ENCODE data around the gene CCDC69. TPM values are rescaled to one million over a fixed set of nuclear protein-coding genes. Genes with fewer than 3 reads are reported as not detected.
A peak's percentile ranks its signal among the peaks of the same experiment; 100 is the strongest.

CCDC69 gene
- total RNA-seq, 2 donors from 2014 or later, result 39.1 to 75.3 TPM

DNA sequence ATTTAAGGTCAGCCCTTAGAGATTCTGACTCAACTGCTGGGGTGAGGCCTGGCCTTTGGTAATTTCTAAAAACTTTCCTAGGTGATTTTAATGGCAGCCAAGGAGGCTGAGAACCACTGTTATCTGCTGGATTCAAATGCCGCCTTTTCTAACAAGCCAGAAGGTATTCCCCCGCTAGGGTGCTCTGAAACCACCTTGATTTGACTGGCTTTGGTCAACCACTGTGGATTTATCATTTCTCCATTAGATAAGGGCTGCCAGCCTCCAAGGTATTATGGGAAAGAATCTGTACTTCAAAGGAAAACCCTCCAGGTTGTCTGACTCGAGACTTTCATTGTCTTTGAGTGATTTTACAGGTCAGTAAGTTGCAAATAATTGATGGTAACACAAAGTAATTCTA, 70.6 kb downstream of the CCDC69 start:
- TF ChIP-seq, protein P1, sequence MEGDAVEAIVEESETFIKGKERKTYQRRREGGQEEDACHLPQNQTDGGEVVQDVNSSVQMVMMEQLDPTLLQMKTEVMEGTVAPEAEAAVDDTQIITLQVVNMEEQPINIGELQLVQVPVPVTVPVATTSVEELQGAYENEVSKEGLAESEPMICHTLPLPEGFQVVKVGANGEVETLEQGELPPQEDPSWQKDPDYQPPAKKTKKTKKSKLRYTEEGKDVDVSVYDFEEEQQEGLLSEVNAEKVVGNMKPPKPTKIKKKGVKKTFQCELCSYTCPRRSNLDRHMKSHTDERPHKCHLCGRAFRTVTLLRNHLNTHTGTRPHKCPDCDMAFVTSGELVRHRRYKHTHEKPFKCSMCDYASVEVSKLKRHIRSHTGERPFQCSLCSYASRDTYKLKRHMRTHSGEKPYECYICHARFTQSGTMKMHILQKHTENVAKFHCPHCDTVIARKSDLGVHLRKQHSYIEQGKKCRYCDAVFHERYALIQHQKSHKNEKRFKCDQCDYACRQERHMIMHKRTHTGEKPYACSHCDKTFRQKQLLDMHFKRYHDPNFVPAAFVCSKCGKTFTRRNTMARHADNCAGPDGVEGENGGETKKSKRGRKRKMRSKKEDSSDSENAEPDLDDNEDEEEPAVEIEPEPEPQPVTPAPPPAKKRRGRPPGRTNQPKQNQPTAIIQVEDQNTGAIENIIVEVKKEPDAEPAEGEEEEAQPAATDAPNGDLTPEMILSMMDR (IDR thresholded peaks at IDR 0.05), result no peak
- Histone ChIP-seq H3K36me3 (no peaks in the 10 kb centered on the region), H3K4me1 (ENCODE audit: control insufficient read depth in 1 of 2, low read depth in 2 of 2) (peaks cover 52 to 74% of the 10 kb centered on the region in 2 donors), H3K4me3 (no peak overlapping the region), H3K9me3 (no peaks in the 10 kb centered on the region), H3K27ac (peak overlapping the region in 1 of 2 donors; percentile 45), H3K27me3 (replicated peaks; ENCODE audit: insufficient read depth) (no peaks in the 10 kb centered on the region)
- DNase-seq (ENCODE audit: low spot score) (no peak), ATAC-seq (ENCODE audit: insufficient number of reproducible peaks, low FRiP score, low read depth) (no peak)

DNA sequence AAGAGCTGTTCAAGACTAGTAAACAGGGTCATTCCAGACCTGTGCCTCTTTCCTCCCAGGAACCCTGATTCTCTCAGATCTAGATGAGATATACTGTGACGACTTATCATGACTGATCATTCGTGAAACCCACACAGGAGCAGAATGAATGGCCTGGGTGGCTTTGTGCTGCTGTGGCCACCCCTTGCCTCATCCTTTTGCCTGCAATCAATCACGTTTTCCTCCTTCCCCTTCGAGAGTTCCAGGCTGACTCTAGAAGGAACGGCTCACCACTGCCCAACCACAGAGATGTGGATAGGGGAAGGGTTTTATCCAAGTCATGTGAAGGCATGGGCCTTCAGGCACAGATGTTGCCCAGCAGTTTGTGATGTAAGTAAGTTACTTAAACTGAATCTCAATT, 72.1 kb downstream of the CCDC69 start:
- no peak for DNase-seq (ENCODE audit: low spot score)
- peaks cover 8% of the 10 kb centered on the region for H3K36me3 ChIP-seq
- ATAC-seq (ENCODE audit: insufficient number of reproducible peaks, low FRiP score, low read depth), result no peak
- no peak overlapping the region for H3K4me3 ChIP-seq
- H3K27ac ChIP-seq, result peak overlapping the region; percentile 69 to 76
- peaks cover 52 to 85% of the 10 kb centered on the region in 2 donors for H3K4me1 ChIP-seq (ENCODE audit: control insufficient read depth in 1 of 2, low read depth in 2 of 2)
- no peaks in the 10 kb centered on the region for H3K9me3 ChIP-seq
- TF ChIP-seq, protein P1 (IDR thresholded peaks at IDR 0.05), result no peak
- no peaks in the 10 kb centered on the region for H3K27me3 ChIP-seq (replicated peaks; ENCODE audit: insufficient read depth)

DNA sequence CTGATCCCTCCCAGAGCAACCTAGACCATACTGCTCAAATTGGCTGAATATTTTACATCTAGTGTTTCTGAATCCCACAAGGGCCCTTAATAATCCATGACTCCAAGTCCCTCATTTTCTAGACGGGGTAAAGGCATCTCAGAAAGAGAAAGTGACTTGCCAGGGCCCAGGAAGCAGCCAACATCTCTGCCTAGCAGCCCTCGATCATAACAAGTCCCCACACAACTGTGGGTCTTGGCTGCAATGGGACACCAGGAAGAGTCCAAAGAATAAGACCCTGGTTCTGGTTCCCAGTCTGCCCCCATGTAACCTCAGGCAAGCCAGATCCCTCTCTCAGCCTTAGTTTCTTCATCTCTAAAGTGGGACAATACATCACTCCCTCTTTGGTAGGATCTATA, 72.6 kb downstream of the CCDC69 start:
- no peak for DNase-seq (ENCODE audit: low spot score)
- H3K9me3 ChIP-seq, result no peaks in the 10 kb centered on the region
- H3K36me3 ChIP-seq, result peaks cover 13% of the 10 kb centered on the region
- TF ChIP-seq, protein P1 (IDR thresholded peaks at IDR 0.05), result no peak
- H3K27me3 ChIP-seq (replicated peaks; ENCODE audit: insufficient read depth), result no peaks in the 10 kb centered on the region
- H3K4me3 ChIP-seq, result peak overlapping the region; percentile 45
- peak overlapping the region; percentile 69 to 76 for H3K27ac ChIP-seq
- no peak for ATAC-seq (ENCODE audit: insufficient number of reproducible peaks, low FRiP score, low read depth)
- H3K4me1 ChIP-seq (ENCODE audit: control insufficient read depth in 1 of 2, low read depth in 2 of 2), result peaks cover 52 to 89% of the 10 kb centered on the region in 2 donors

DNA sequence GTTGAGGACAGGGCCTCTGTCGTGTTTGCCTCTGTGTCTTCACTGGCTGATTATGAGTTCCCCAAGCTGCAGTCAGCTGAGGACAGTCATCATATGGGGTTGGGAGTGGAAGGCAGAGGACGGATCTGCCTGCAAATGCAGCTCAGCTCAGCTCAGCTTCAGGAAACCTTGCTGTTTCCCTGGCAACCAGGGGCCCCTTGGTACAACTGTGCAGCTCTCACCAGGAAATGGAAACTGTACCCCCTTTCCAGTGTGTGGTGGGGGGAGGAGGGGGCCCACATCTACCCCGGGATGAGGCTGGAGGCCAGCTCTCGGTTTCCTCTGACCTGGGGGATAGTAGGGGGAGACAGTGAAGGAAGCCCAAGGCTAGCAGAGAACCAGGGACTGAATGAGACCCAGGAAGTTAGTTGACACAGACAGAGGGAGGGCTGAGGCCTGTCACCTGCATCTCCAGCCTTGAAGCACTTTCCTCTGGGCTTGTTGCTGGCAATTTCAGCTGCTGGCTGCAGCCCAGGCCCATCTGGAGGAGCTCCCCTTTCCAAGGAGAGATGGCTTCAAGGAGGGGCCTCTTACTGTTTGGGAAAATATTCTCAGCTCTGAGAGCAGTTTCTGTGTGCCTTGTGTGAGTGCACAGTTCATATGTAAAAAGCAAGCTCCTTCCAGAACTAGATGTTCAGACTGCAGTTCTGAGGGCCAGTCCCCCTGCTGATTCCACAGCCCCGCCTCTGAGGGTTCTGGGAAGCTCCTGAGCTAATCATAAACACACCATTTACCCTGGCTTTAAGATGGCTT, 73.2 kb downstream of the CCDC69 start:
- no peak for ATAC-seq (ENCODE audit: insufficient number of reproducible peaks, low FRiP score, low read depth)
- peak overlapping the region; percentile 69 to 76 for H3K27ac ChIP-seq
- peaks cover 18% of the 10 kb centered on the region for H3K36me3 ChIP-seq
- DNase-seq (ENCODE audit: low spot score), result no peak
- peaks cover 49 to 89% of the 10 kb centered on the region in 2 donors for H3K4me1 ChIP-seq (ENCODE audit: control insufficient read depth in 1 of 2, low read depth in 2 of 2)
- no peaks in the 10 kb centered on the region for H3K27me3 ChIP-seq (replicated peaks; ENCODE audit: insufficient read depth)
- H3K9me3 ChIP-seq, result no peaks in the 10 kb centered on the region
- TF ChIP-seq, protein P1 (IDR thresholded peaks at IDR 0.05), result no peak
- H3K4me3 ChIP-seq, result peak overlapping the region; percentile 45

DNA sequence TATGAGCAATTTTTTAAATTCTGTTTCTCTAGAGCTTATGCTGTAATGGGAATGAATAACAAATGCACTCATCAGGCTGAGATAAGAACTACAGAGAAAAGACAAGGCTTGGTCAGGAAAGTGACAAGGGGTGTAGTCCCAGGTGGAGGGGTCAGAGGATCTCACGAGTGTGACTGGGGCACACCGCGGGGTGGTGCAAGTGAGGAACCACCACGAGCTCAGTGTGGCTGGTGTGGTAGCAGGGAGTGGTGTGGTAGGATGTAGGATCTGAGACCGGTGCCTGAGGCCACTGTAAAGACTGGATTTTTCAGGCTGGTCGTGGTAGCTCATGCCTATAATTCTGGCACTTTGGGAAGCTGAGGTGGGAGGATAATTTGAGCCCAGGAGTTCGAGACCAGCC, 75.3 kb downstream of the CCDC69 start:
- no peak overlapping the region for H3K27ac ChIP-seq
- no peaks in the 10 kb centered on the region for H3K9me3 ChIP-seq
- H3K27me3 ChIP-seq (replicated peaks; ENCODE audit: insufficient read depth), result no peaks in the 10 kb centered on the region
- TF ChIP-seq, protein P1 (IDR thresholded peaks at IDR 0.05), result no peak
- peaks cover 33 to 90% of the 10 kb centered on the region in 2 donors for H3K4me1 ChIP-seq (ENCODE audit: control insufficient read depth in 1 of 2, low read depth in 2 of 2)
- ATAC-seq (ENCODE audit: insufficient number of reproducible peaks, low FRiP score, low read depth), result no peak
- peaks cover 19% of the 10 kb centered on the region for H3K36me3 ChIP-seq
- no peak overlapping the region for H3K4me3 ChIP-seq
- DNase-seq (ENCODE audit: low spot score), result no peak
